AG10803 (cell line): Measurements from ENCODE around the gene ADARB2.

Experiments
- DNase-seq: peaks from one replicate; pipeline ENCODE4 v3.0.0; 2010; ENCODE audit warnings: low read depth
- H3K4me3 ChIP-seq: 2 replicates; pipeline ENCODE4 v1.5.1; 2011; ENCODE audit warnings: mild to moderate bottlenecking, low read length, control low read depth
- CTCF ChIP-seq: conservative IDR thresholded peaks from 2 replicates; pipeline ENCODE4 v1.5.1; 2011; ENCODE audit warnings: mild to moderate bottlenecking, low read length, control low read depth, inconsistent platforms

ADARB2 gene

GRCh38 chr10:1247598-1248261 lies 489.6 kb downstream of the ADARB2 start:
- H3K4me3 ChIP-seq: no peak overlapping the region
- DNase-seq: no peak
- TF ChIP-seq CTCF: no peak

GRCh38 chr10:1244493-1244892 lies 492.8 kb downstream of the ADARB2 start:
- H3K4me3 ChIP-seq: no peak overlapping the region
- TF ChIP-seq CTCF: no peak
- DNase-seq: no peak

- no peak overlapping the region for H3K4me3 ChIP-seq
- no peak for TF ChIP-seq CTCF
- no peak for DNase-seq
These were observed 493.7 kb downstream of the ADARB2 start for GRCh38 chr10:1243486-1244234.

GRCh38 chr10:1242975-1243374 lies 494.4 kb downstream of the ADARB2 start:
- DNase-seq: no peak
- H3K4me3 ChIP-seq: no peak overlapping the region
- TF ChIP-seq CTCF: no peak

GRCh38 chr10:1241973-1242935 lies 495.1 kb downstream of the ADARB2 start:
- TF ChIP-seq CTCF: no peak
- no peak for DNase-seq

GRCh38 chr10:1241322-1241890 lies 495.9 kb downstream of the ADARB2 start:
- no peak for DNase-seq
- H3K4me3 ChIP-seq: no peak overlapping the region
- TF ChIP-seq CTCF: no peak

More at GRCh38 chr10:1241973-1242935, 495.1 kb downstream of the ADARB2 start:
- no peak overlapping the region for H3K4me3 ChIP-seq
